Keratinocyte (primary cell): ENCODE results near the gene ATF7.

Experiments used
- EZH2 ChIP-seq: IDR thresholded peaks from one replicate; pipeline ENCODE4 v1.6.1; 2012; ENCODE audit warnings: inconsistent platforms, mild to moderate bottlenecking, low read length, moderate library complexity
- TF ChIP-seq, protein P1 (sequence below), 3 experiments: IDR thresholded peaks in 1 of 3; conservative IDR thresholded peaks in 1 of 3; optimal IDR thresholded peaks in 1 of 3; 2 replicates in 2 of 3; 3 replicates in 1 of 3; pipeline versions ENCODE3 to v1.5.1; 2011; ENCODE audit warnings: low read length in 3 of 3, mild to moderate bottlenecking in 3 of 3, moderate library complexity in 2 of 3, control low read depth in 1 of 3, inconsistent platforms in 1 of 3; ENCODE audit not compliant: insufficient read depth in 2 of 3; ENCODE audit errors: extremely low read depth in 1 of 3

DNA sequence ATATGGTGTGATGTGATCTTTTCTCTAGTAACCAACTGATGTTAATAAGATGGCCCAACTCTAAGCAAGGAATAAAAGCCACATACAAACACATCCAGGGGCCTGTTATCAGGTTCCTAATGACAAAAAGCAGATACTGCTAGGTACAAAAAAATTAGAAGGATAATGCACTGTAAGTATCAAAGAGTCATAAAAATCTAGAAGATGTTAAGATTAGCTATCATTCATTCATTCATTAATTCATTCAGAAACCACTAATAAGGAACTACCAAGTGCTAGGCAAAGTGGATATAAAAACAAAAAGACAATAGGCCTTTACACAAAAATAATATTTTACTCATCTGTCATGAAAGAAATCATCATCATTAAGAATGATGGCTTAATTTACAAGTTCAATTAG lies 21.6 kb downstream of the ATF7 start:
- TF ChIP-seq, protein P1, sequence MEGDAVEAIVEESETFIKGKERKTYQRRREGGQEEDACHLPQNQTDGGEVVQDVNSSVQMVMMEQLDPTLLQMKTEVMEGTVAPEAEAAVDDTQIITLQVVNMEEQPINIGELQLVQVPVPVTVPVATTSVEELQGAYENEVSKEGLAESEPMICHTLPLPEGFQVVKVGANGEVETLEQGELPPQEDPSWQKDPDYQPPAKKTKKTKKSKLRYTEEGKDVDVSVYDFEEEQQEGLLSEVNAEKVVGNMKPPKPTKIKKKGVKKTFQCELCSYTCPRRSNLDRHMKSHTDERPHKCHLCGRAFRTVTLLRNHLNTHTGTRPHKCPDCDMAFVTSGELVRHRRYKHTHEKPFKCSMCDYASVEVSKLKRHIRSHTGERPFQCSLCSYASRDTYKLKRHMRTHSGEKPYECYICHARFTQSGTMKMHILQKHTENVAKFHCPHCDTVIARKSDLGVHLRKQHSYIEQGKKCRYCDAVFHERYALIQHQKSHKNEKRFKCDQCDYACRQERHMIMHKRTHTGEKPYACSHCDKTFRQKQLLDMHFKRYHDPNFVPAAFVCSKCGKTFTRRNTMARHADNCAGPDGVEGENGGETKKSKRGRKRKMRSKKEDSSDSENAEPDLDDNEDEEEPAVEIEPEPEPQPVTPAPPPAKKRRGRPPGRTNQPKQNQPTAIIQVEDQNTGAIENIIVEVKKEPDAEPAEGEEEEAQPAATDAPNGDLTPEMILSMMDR (optimal IDR thresholded peaks at IDR 0.05 in 1 of 3, IDR thresholded peaks at IDR 0.05 in 1 of 3, conservative IDR thresholded peaks at IDR 0.05 in 1 of 3; ENCODE audit: extremely low read depth in 1 of 3, insufficient read depth in 2 of 3, low read length in 3 of 3): no peak
- TF ChIP-seq EZH2: no peak
